ENCODE measurements around the gene SPEG. TPM values are rescaled to one million over a fixed set of nuclear protein-coding genes. Genes with fewer than 3 reads are reported as not detected.

Gene SPEG
- total and polyA plus RNA-seq, 3 experiments from 2014 or later: 0.48 to 1.0 (median 0.94) TPM

- Mint-ChIP-seq H3K4me1 (no peaks in the 10 kb centered on the region), H3K36me3 (no peaks in the 10 kb centered on the region), H3K9me3 (no peaks in the 10 kb centered on the region), H3K27ac (no peak overlapping the region), H3K27me3 (peaks cover 0 to 3% of the 10 kb centered on the region in 2 donors), H3K4me3 (no peak overlapping the region)
- no peak for DNase-seq
- no peak overlapping the region for H3K27ac ChIP-seq (ENCODE audit: low read depth, low read length)
- ChIA-PET POLR2A (no interaction called here), CTCF (interaction anchor here (3.4 kb wide), 1 partner anchor 65 kb away, joined by 15 read pairs; no protein-coding TSS in a partner anchor)
- no peaks in the 10 kb centered on the region for H3K4me1 ChIP-seq (ENCODE audit: insufficient read depth, low read length)
- no peaks in the 10 kb centered on the region for H3K27me3 ChIP-seq (ENCODE audit: insufficient read depth, low read length, poor library complexity, severe bottlenecking)
- no peaks in the 10 kb centered on the region for H3K9me3 ChIP-seq (ENCODE audit: low read length)
- no peaks in the 10 kb centered on the region for H3K36me3 ChIP-seq (ENCODE audit: insufficient read depth, low read length)
- H3K4me3 ChIP-seq (ENCODE audit: low read length): no peak overlapping the region
These were observed 29.8 kb downstream of the SPEG start for GRCh38 chr2:219464286-219465032.

- H3K4me3 ChIP-seq (ENCODE audit: low read length): no peak overlapping the region
- H3K36me3 Mint-ChIP-seq: no peaks in the 10 kb centered on the region
- H3K36me3 ChIP-seq (ENCODE audit: insufficient read depth, low read length): no peaks in the 10 kb centered on the region
- H3K27me3 Mint-ChIP-seq: peaks cover 0 to 2% of the 10 kb centered on the region in 2 donors
- no peak overlapping the region for H3K4me3 Mint-ChIP-seq
- no peaks in the 10 kb centered on the region for H3K4me1 ChIP-seq (ENCODE audit: insufficient read depth, low read length)
- no peaks in the 10 kb centered on the region for H3K9me3 ChIP-seq (ENCODE audit: low read length)
- H3K9me3 Mint-ChIP-seq: no peaks in the 10 kb centered on the region
- POLR2A ChIA-PET: no interaction called here
- no peak for DNase-seq
- H3K4me1 Mint-ChIP-seq: no peaks in the 10 kb centered on the region
- CTCF ChIA-PET: interaction anchor here (3.4 kb wide), 1 partner anchor 64 kb away, joined by 15 read pairs; no protein-coding TSS in a partner anchor
- no peak overlapping the region for H3K27ac ChIP-seq (ENCODE audit: low read depth, low read length)
- H3K27ac Mint-ChIP-seq: no peak overlapping the region
- no peaks in the 10 kb centered on the region for H3K27me3 ChIP-seq (ENCODE audit: insufficient read depth, low read length, poor library complexity, severe bottlenecking)
These were observed 31.3 kb downstream of the SPEG start for GRCh38 chr2:219465659-219466561.

GRCh38 chr2:219466816-219467735, 32.4 kb downstream of the SPEG start:
- DNase-seq: no peak
- H3K4me3 Mint-ChIP-seq: no peak overlapping the region
- ChIA-PET CTCF (no interaction called here), POLR2A (no interaction called here)
- H3K9me3 ChIP-seq (ENCODE audit: low read length): no peaks in the 10 kb centered on the region
- H3K27me3 Mint-ChIP-seq: peaks cover 0 to 3% of the 10 kb centered on the region in 2 donors
- H3K36me3 ChIP-seq (ENCODE audit: insufficient read depth, low read length): no peaks in the 10 kb centered on the region
- no peaks in the 10 kb centered on the region for H3K36me3 Mint-ChIP-seq
- H3K27me3 ChIP-seq (ENCODE audit: insufficient read depth, low read length, poor library complexity, severe bottlenecking): no peaks in the 10 kb centered on the region
- no peaks in the 10 kb centered on the region for H3K9me3 Mint-ChIP-seq
- no peak overlapping the region for H3K4me3 ChIP-seq (ENCODE audit: low read length)
- H3K4me1 Mint-ChIP-seq: no peaks in the 10 kb centered on the region
- H3K27ac Mint-ChIP-seq: no peak overlapping the region
- no peaks in the 10 kb centered on the region for H3K4me1 ChIP-seq (ENCODE audit: insufficient read depth, low read length)
- H3K27ac ChIP-seq (ENCODE audit: low read depth, low read length): no peak overlapping the region

GRCh38 chr2:219467736-219468075, 33.1 kb downstream of the SPEG start:
- DNase-seq: no peak
- H3K36me3 Mint-ChIP-seq: no peaks in the 10 kb centered on the region
- H3K27me3 ChIP-seq (ENCODE audit: insufficient read depth, low read length, poor library complexity, severe bottlenecking): no peaks in the 10 kb centered on the region
- no peaks in the 10 kb centered on the region for H3K9me3 Mint-ChIP-seq
- CTCF ChIA-PET: no interaction called here
- no peak overlapping the region for H3K27ac Mint-ChIP-seq
- POLR2A ChIA-PET: no interaction called here
- no peak overlapping the region for H3K27ac ChIP-seq (ENCODE audit: low read depth, low read length)
- no peaks in the 10 kb centered on the region for H3K4me1 Mint-ChIP-seq
- no peak overlapping the region for H3K4me3 ChIP-seq (ENCODE audit: low read length)
- no peak overlapping the region for H3K4me3 Mint-ChIP-seq
- H3K9me3 ChIP-seq (ENCODE audit: low read length): no peaks in the 10 kb centered on the region
- no peaks in the 10 kb centered on the region for H3K4me1 ChIP-seq (ENCODE audit: insufficient read depth, low read length)
- H3K36me3 ChIP-seq (ENCODE audit: insufficient read depth, low read length): no peaks in the 10 kb centered on the region
- peaks cover 0 to 3% of the 10 kb centered on the region in 2 donors for H3K27me3 Mint-ChIP-seq

GRCh38 chr2:219468410-219469185, 34.0 kb downstream of the SPEG start:
- H3K36me3 Mint-ChIP-seq: no peaks in the 10 kb centered on the region
- H3K4me3 ChIP-seq (ENCODE audit: low read length): no peak overlapping the region
- ChIA-PET POLR2A (no interaction called here), CTCF (no interaction called here)
- peaks cover 0 to 3% of the 10 kb centered on the region in 2 donors for H3K27me3 Mint-ChIP-seq
- H3K4me1 Mint-ChIP-seq: no peaks in the 10 kb centered on the region
- H3K27ac ChIP-seq (ENCODE audit: low read depth, low read length): no peak overlapping the region
- no peaks in the 10 kb centered on the region for H3K36me3 ChIP-seq (ENCODE audit: insufficient read depth, low read length)
- H3K27me3 ChIP-seq (ENCODE audit: insufficient read depth, low read length, poor library complexity, severe bottlenecking): no peaks in the 10 kb centered on the region
- no peaks in the 10 kb centered on the region for H3K9me3 Mint-ChIP-seq
- H3K9me3 ChIP-seq (ENCODE audit: low read length): no peaks in the 10 kb centered on the region
- H3K4me1 ChIP-seq (ENCODE audit: insufficient read depth, low read length): no peaks in the 10 kb centered on the region
- no peak for DNase-seq
- H3K4me3 Mint-ChIP-seq: no peak overlapping the region
- H3K27ac Mint-ChIP-seq: no peak overlapping the region

GRCh38 chr2:219469186-219469724, 34.6 kb downstream of the SPEG start:
- no peaks in the 10 kb centered on the region for H3K27me3 ChIP-seq (ENCODE audit: insufficient read depth, low read length, poor library complexity, severe bottlenecking)
- no peak overlapping the region for H3K4me3 Mint-ChIP-seq
- ChIA-PET CTCF (interaction anchor here (1.2 to 1.3 kb wide), 2 partner anchors 41 to 60 kb away, joined by 3 to 7 read pairs; no protein-coding TSS in a partner anchor), POLR2A (no interaction called here)
- H3K9me3 ChIP-seq (ENCODE audit: low read length): no peaks in the 10 kb centered on the region
- H3K36me3 Mint-ChIP-seq: no peaks in the 10 kb centered on the region
- H3K27me3 Mint-ChIP-seq: peaks cover 0 to 5% of the 10 kb centered on the region in 2 donors
- H3K4me3 ChIP-seq (ENCODE audit: low read length): no peak overlapping the region
- H3K4me1 ChIP-seq (ENCODE audit: insufficient read depth, low read length): no peaks in the 10 kb centered on the region
- H3K9me3 Mint-ChIP-seq: no peaks in the 10 kb centered on the region
- H3K36me3 ChIP-seq (ENCODE audit: insufficient read depth, low read length): no peaks in the 10 kb centered on the region
- H3K27ac ChIP-seq (ENCODE audit: low read depth, low read length): no peak overlapping the region
- H3K27ac Mint-ChIP-seq: no peak overlapping the region
- no peak for DNase-seq
- no peaks in the 10 kb centered on the region for H3K4me1 Mint-ChIP-seq

- Mint-ChIP-seq H3K4me3 (no peak overlapping the region), H3K27me3 (peaks cover 0 to 5% of the 10 kb centered on the region in 2 donors), H3K9me3 (no peaks in the 10 kb centered on the region), H3K27ac (no peak overlapping the region), H3K4me1 (no peaks in the 10 kb centered on the region), H3K36me3 (no peaks in the 10 kb centered on the region)
- ChIA-PET POLR2A (no interaction called here), CTCF (interaction anchor here (1.2 to 1.3 kb wide), 2 partner anchors 40 to 59 kb away, joined by 3 to 7 read pairs; no protein-coding TSS in a partner anchor)
- Histone ChIP-seq H3K4me1 (ENCODE audit: insufficient read depth, low read length) (no peaks in the 10 kb centered on the region), H3K27ac (ENCODE audit: low read depth, low read length) (no peak overlapping the region), H3K36me3 (ENCODE audit: insufficient read depth, low read length) (no peaks in the 10 kb centered on the region), H3K4me3 (ENCODE audit: low read length) (no peak overlapping the region), H3K27me3 (ENCODE audit: insufficient read depth, low read length, poor library complexity, severe bottlenecking) (no peaks in the 10 kb centered on the region), H3K9me3 (ENCODE audit: low read length) (no peaks in the 10 kb centered on the region)
- DNase-seq: no peak
These were observed 35.8 kb downstream of the SPEG start for GRCh38 chr2:219470429-219470828.

Measured in CD8-positive, alpha-beta memory T cell (primary cell).